HL-60/S4 treated with retinoic acid at 250 ng/mL for 4 days and 3 days (cell line): ENCODE measurements around the gene CDH8.
"Not testable (repeated sequence)": the region's sequence is repeated elsewhere in the genome, so short reads cannot be mapped to it uniquely, and the experiment has no call there.

Experiments
- in situ Hi-C: fragments of 300-500 bp; cut with MboI; formaldehyde crosslinking; loops from 2 replicates; pipeline ENCODE4 v1.7.0; 2022; ENCODE audit warnings: low sequenced_read_pairs

CDH8 gene

DNA sequence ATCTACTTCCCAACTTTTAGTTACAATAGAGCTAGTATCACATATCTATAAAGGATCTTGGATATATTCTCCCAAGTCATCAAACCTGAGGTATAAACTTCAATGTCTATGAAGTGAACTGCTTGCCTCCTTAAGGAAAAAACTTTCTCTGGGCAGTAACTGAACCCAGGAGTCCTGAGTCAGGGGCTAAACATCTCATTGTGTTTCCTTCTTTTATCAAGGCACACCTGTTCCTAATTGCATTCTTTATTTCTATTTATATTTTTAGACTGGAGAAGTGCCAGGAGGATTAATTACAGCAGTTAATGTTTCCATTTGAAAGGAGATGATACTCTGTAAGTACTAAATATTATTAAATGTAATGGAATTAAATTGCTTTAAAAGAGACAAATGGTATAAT lies 98.6 kb downstream of the CDH8 start:
- in situ Hi-C loops: no loop called here

DNA sequence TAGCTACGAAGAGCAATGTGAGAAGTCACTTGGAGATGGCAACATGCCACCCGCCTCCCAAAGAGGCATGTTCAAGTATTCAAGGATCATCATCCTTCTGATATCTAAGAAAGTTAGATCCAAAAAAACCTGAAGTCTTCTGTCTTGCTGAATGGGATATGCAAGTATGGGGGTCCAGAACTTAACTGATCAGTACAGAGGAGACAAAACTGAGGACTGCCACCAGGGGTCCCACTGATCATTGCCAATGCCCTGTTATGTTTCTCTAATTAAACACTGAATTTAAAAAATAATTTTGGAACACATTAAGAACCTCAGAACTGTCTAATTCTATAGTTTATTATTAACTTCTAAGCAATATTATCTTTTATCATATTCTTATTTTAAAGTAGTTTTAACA lies 99.7 kb downstream of the CDH8 start:
- in situ Hi-C loops: no loop called here

GRCh38 chr16:61934601-61935000 lies 101.6 kb downstream of the CDH8 start:
- in situ Hi-C loops: no loop called here

GRCh38 chr16:61929776-61930175 lies 106.5 kb downstream of the CDH8 start:
- in situ Hi-C loops: no loop called here

DNA sequence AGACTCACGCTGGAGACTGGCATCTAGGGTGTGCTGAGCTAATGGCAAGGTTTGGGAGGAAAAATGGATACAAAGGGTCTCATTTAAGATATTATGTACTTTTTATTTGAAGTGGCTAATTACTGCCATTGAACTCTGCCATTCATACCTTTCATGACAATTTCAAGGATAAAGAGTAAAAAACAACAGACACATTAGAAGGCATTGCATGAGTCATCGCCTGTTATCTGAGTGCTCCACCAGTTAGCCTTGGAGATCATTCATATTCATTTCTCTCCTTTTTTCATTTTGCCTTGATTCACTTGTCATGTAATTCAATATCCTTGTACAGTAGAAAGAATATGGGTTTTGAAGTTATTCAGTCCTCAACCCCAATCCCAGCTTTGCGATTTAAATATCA lies 109.5 kb downstream of the CDH8 start:
- in situ Hi-C loops: no loop called here

GRCh38 chr16:61923629-61924028 lies 112.6 kb downstream of the CDH8 start:
- in situ Hi-C loops: no loop called here

DNA sequence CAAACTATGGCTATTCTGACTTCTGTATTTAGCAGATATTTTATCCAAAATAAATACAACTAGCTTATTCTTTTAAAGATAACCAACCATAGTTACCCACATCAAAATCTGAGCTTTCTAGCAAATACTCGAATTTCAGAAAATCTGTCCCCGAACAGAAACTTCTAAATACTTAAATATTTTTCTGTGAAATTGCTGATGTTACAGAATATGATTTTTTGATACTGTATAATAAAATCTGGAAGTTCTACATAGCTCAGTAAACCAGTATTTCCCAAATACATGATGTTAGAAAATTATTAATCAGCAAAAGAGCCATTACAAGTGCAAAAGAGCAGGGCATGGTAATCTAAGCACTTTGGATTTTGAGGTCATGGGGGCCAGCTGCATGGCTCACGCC lies 114.9 kb downstream of the CDH8 start:
- in situ Hi-C loops: no loop called here

GRCh38 chr16:61917865-61918826 lies 118.1 kb downstream of the CDH8 start:
- in situ Hi-C loops: not testable (repeated sequence)

DNA sequence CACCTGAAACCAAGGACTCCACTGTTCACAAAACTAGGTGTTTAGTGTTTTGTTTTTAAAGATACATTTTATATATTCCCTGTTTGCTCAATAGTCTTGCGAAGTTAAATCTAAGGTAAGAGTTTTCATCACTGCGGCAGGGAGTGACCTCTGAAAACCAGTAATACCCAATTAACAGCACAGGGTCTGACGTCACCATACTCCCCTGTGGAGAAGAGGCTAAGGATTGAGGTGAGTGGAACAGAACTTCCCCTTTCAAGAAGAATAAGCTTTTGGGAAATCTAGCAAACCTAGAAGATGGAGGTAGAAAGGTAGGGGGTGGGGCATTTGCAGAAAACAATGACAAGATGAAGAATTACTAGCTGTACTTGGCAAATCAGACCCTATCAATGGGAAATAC lies 120.7 kb downstream of the CDH8 start:
- in situ Hi-C loops: no loop called here

- in situ Hi-C loops: no loop called here
These were observed 127.2 kb downstream of the CDH8 start for GRCh38 chr16:61909074-61909473.

DNA sequence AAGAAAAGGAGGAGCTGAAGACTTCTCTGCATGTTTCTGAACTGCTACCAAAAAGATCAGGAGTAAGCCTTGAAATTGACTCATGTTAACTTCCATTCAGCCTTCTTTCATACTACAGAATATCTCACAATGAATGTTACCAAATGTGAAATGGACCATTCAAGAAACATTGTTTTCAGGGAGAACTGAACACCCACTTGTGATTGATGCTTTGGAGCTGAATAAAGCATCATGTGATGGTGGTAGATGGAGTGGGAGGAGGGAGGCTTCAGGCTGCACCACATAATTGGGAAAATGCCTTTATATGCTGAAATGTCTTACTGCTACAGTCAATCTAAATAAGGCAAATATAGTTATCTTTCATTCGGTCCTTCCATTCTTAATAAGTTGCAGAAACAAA lies 127.8 kb downstream of the CDH8 start:
- in situ Hi-C loops: no loop called here

DNA sequence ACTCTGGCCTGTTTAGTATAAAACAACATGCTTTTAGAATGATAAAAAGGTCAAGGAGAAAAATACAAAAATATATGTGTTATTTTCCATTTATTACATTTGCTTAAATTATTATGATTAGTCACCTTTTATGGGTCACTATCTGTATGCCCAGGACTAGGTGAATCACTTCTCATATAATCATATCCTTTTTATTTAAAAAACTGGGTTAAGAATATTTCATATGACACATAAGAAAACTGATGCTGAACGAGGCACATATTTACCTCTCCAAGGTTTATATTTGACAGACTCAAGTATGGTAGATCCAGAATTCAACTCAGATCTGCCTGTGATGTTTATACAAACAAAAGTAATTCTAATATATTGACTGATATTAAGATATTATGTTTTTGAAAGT lies 134.5 kb downstream of the CDH8 start:
- in situ Hi-C loops: no loop called here

GRCh38 chr16:61900482-61900881 lies 135.8 kb downstream of the CDH8 start:
- in situ Hi-C loops: no loop called here

DNA sequence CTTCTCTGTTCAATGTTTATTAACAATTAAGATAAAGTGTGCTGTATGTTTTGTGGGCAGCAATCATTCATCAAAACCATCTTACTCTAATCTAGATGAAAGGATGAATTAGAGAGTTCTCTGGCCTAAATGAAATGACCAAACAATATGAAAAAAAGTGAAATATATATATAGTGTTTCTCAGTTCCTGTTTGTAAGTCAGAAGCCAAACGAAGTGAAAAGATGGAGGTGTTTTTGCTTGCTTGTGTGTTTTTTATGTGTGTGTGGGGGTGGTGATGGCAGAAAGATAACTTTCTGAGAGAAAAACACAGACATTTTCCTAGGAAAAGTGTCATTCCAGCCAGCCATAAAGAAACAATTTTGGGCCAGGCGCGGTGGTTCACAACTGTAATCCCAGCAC lies 138.6 kb downstream of the CDH8 start:
- in situ Hi-C loops: no loop called here

GRCh38 chr16:61892531-61892930 lies 143.7 kb downstream of the CDH8 start:
- in situ Hi-C loops: no loop called here

- in situ Hi-C loops: no loop called here
These were observed 144.8 kb downstream of the CDH8 start for GRCh38 chr16:61891460-61891859.

GRCh38 chr16:61890386-61890785 lies 145.9 kb downstream of the CDH8 start:
- in situ Hi-C loops: no loop called here

GRCh38 chr16:61887903-61888302 lies 148.3 kb downstream of the CDH8 start:
- in situ Hi-C loops: no loop called here

GRCh38 chr16:61885343-61885742 lies 150.9 kb downstream of the CDH8 start:
- in situ Hi-C loops: no loop called here

DNA sequence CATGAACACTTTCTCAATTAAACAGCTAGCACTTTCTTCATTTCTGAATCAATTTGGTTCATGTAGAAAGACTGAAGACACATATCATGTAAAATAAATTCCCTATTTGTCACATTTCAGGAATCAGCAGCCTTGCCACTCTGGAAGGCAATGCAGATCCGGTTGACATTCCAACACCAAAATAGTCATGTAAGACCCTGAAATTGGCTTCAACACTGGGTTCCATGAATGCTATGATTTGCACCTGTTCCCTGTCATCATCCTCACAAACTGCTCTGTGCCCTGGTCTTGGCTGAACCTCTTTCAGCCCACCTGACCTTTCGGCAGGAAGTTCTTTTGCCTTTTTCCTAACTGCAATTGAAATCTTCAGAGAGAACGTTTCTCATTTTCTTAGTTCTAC lies 156.9 kb downstream of the CDH8 start:
- in situ Hi-C loops: no loop called here

GRCh38 chr16:61877436-61877835 lies 158.8 kb downstream of the CDH8 start:
- in situ Hi-C loops: no loop called here

GRCh38 chr16:61872778-61873119 lies 163.5 kb downstream of the CDH8 start:
- in situ Hi-C loops: no loop called here
